Naive B cell (primary cell): Measurements from ENCODE around the gene SERINC5. TPM values are rescaled to one million over a fixed set of nuclear protein-coding genes. Genes with fewer than 3 reads are reported as not detected.
"Not testable (repeated sequence)": the region's sequence is repeated elsewhere in the genome, so short reads cannot be mapped to it uniquely, and the experiment has no call there.

ENCODE experiments used
- ATAC-seq, 2 donors: fragments of 150-1000 bp; cut with Tn5 transposase; 2 replicates each; pipeline ENCODE4 v1.10.0; 2021; ENCODE audit warnings: low read depth in 2 of 2, mild to moderate bottlenecking in 2 of 2, moderate library complexity in 2 of 2
- DNase-seq: peaks from one replicate; pipeline ENCODE4 v3.0.0; 2022
- H3K27ac Mint-ChIP-seq, 6 donors: one replicate each; pipeline ENCODE4 v1.8.0; 2020 to 2022; ENCODE audit warnings: mild to moderate bottlenecking in 6 of 6, mixed read lengths in 6 of 6, moderate library complexity in 5 of 6, inconsistent platforms in 2 of 6
- H3K27me3 Mint-ChIP-seq, 3 donors: one replicate each; pipeline ENCODE4 v1.8.0; 2021 to 2022; ENCODE audit warnings: mixed read lengths in 3 of 3, mild to moderate bottlenecking in 1 of 3
- H3K36me3 Mint-ChIP-seq, 2 donors: one replicate each; pipeline ENCODE4 v1.8.0; 2020 to 2022; ENCODE audit warnings: mixed read lengths in 2 of 2, inconsistent platforms in 1 of 2, mild to moderate bottlenecking in 1 of 2
- H3K4me1 Mint-ChIP-seq, 3 donors: one replicate each; pipeline ENCODE4 v1.8.0; 2020 to 2022; ENCODE audit warnings: mixed read lengths in 3 of 3, inconsistent platforms in 1 of 3, mild to moderate bottlenecking in 1 of 3, moderate library complexity in 1 of 3
- H3K4me3 Mint-ChIP-seq, 8 donors: one replicate each; pipeline ENCODE4 v1.8.0; 2020 to 2022; ENCODE audit warnings: mild to moderate bottlenecking in 8 of 8, mixed read lengths in 8 of 8, moderate library complexity in 8 of 8, inconsistent platforms in 2 of 8
- H3K9me3 Mint-ChIP-seq, 7 donors: one replicate each; pipeline ENCODE4 v1.8.0; 2020 to 2022; ENCODE audit warnings: mixed read lengths in 7 of 7, mild to moderate bottlenecking in 5 of 7, inconsistent platforms in 2 of 7, moderate library complexity in 1 of 7
- polyA plus RNA-seq, 6 donors: library from polyadenylated mRNA; unstranded; fragments of 300-500 nt; fragmentation: Illumina TruSeq; gene quantifications; one replicate each; pipeline ENCODE4 v1.2.3, GENCODE V29; 2021; ENCODE audit warnings: low read depth in 6 of 6

Gene SERINC5
- polyA plus RNA-seq, 6 donors from 2014 or later: 1.4 to 4.0 (median 2.8) TPM

- peaks cover 0 to 5% of the 10 kb centered on the region in 2 donors for H3K36me3 Mint-ChIP-seq
- H3K4me3 Mint-ChIP-seq: no peak overlapping the region
- peaks cover 15 to 41% (median 17%) of the 10 kb centered on the region in 3 donors for H3K4me1 Mint-ChIP-seq
- no peaks in the 10 kb centered on the region for H3K9me3 Mint-ChIP-seq
- no peaks in the 10 kb centered on the region for H3K27me3 Mint-ChIP-seq
- peak overlapping the region in 1 of 6 donors; percentile 91 for H3K27ac Mint-ChIP-seq
- DNase-seq: no peak
- ATAC-seq: no peak
These were observed 40.3 kb downstream of the SERINC5 start for GRCh38 chr5:80215523-80215922.

DNA sequence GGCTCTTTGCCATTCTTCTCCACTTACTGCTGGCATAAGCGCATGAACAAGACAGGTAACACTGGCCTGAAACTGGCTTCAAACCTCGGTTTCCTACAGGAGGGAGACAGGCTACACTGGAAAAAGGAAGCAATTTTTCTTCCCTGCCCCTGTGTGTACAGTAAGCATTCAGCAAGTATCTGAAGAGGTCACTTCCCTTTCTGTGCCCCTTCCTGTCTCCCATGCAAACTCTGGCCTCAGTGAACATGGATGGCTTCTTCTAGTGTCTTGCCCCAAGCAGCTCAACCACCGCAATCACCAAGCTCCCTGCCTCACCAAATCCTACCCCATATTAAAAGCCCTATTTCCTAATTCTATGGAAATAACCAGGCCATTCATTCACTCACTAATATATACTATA lies 42.4 kb downstream of the SERINC5 start:
- H3K4me1 Mint-ChIP-seq: peaks cover 12 to 36% (median 17%) of the 10 kb centered on the region in 3 donors
- H3K27ac Mint-ChIP-seq: peak overlapping the region in 3 of 6 donors; percentile 1 to 10 (median 7)
- no peaks in the 10 kb centered on the region for H3K27me3 Mint-ChIP-seq
- no peak for DNase-seq
- no peak for ATAC-seq
- H3K4me3 Mint-ChIP-seq: no peak overlapping the region
- H3K36me3 Mint-ChIP-seq: peaks cover 0 to 9% of the 10 kb centered on the region in 2 donors
- H3K9me3 Mint-ChIP-seq: no peaks in the 10 kb centered on the region

- DNase-seq: no peak
- Mint-ChIP-seq H3K27ac (no peak overlapping the region), H3K4me3 (no peak overlapping the region), H3K4me1 (peaks cover 8 to 29% (median 15%) of the 10 kb centered on the region in 3 donors), H3K9me3 (no peaks in the 10 kb centered on the region), H3K36me3 (peaks cover 0 to 9% of the 10 kb centered on the region in 2 donors), H3K27me3 (no peaks in the 10 kb centered on the region)
- no peak for ATAC-seq
These were observed 43.6 kb downstream of the SERINC5 start for GRCh38 chr5:80212171-80212667.

DNA sequence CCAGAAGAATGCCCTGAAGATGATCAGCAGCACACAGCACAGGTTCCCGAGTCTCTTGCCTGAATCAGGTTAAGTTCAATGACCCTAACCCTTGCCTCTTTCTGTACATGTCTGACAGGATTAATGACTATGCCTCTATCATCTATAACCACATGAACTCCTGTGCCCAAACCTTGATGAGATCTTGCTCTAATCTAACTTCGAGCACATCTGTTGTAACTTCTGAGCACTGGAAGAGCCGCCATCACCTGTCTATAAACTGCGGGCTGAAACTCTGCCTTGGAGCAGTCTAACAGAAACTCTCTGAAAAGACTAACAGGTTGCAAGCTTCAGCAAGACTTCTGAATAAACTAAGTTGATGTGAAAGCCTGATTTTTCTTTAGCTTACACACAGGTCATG lies 44.5 kb downstream of the SERINC5 start:
- Mint-ChIP-seq H3K36me3 (peaks cover 0 to 9% of the 10 kb centered on the region in 2 donors), H3K9me3 (no peaks in the 10 kb centered on the region), H3K27ac (no peak overlapping the region), H3K4me3 (no peak overlapping the region), H3K4me1 (peaks cover 9 to 27% (median 18%) of the 10 kb centered on the region in 3 donors), H3K27me3 (no peaks in the 10 kb centered on the region)
- DNase-seq (no peak), ATAC-seq (no peak)

DNA sequence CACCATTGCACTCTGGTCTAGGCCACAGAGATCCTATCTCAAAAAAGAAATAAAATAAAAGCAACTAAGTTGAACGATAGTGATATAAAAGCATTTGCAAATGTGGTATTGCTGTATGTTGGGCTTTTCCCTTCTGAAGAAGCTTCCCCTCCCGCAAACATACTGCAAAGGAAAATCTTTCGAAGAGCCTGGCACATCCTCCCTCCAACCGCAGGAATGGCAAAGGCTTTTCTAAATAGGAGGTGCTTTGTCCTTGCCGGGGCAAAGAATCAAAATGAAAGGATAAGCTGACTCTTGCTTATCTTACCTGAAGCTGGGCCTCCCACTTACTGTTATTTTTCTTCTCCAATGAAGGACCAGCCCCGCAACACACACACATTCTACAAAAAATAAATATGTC lies 45.8 kb downstream of the SERINC5 start:
- Mint-ChIP-seq H3K27me3 (no peaks in the 10 kb centered on the region), H3K27ac (no peak overlapping the region)
- no peak for DNase-seq

GRCh38 chr5:80208381-80208780 lies 47.5 kb downstream of the SERINC5 start:
- Mint-ChIP-seq H3K4me1 (peaks cover 9 to 20% (median 14%) of the 10 kb centered on the region in 3 donors), H3K9me3 (no peaks in the 10 kb centered on the region)

More for the DNA sequence above, 45.8 kb downstream of the SERINC5 start:
- Mint-ChIP-seq H3K36me3 (peaks cover 0 to 9% of the 10 kb centered on the region in 2 donors), H3K4me1 (peaks cover 9 to 24% (median 19%) of the 10 kb centered on the region in 3 donors), H3K9me3 (no peaks in the 10 kb centered on the region), H3K4me3 (no peak overlapping the region)
- ATAC-seq: no peak

DNA sequence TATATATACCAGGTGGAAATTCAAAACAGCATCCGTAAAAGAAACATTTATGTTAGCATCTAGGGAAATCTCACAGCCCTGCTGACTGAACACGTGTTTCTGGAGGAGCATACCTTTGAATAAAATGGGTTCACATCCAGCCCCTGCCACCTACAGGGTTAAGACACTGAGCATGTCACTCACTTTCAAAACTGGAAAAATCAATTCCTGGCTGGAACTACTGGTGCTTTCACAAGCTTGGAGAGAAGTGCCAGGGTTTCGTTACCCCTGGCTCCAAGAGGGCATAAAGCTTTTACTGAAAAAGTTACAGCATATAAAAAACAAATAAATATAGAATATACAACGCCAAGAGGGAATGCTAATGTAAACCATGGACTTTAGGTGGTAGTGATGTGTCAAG lies 48.0 kb downstream of the SERINC5 start:
- H3K4me3 Mint-ChIP-seq: no peak overlapping the region
- peaks cover 0 to 9% of the 10 kb centered on the region in 2 donors for H3K36me3 Mint-ChIP-seq
- H3K9me3 Mint-ChIP-seq: no peaks in the 10 kb centered on the region
- ATAC-seq: no peak
- peaks cover 8 to 18% (median 13%) of the 10 kb centered on the region in 3 donors for H3K4me1 Mint-ChIP-seq
- DNase-seq: no peak
- H3K27me3 Mint-ChIP-seq: no peaks in the 10 kb centered on the region
- H3K27ac Mint-ChIP-seq: no peak overlapping the region

More at GRCh38 chr5:80208381-80208780, 47.5 kb downstream of the SERINC5 start:
- no peaks in the 10 kb centered on the region for H3K27me3 Mint-ChIP-seq
- H3K36me3 Mint-ChIP-seq: peaks cover 0 to 9% of the 10 kb centered on the region in 2 donors
- no peak overlapping the region for H3K4me3 Mint-ChIP-seq
- no peak for ATAC-seq
- H3K27ac Mint-ChIP-seq: no peak overlapping the region
- DNase-seq: no peak

GRCh38 chr5:80206282-80206681 lies 49.6 kb downstream of the SERINC5 start:
- no peak for ATAC-seq

GRCh38 chr5:80205846-80206245 lies 50.0 kb downstream of the SERINC5 start:
- no peak for ATAC-seq
- Mint-ChIP-seq H3K4me3 (no peak overlapping the region), H3K27me3 (no peaks in the 10 kb centered on the region), H3K4me1 (peaks cover 8 to 18% (median 13%) of the 10 kb centered on the region in 3 donors), H3K9me3 (no peaks in the 10 kb centered on the region), H3K36me3 (peaks cover 0 to 21% of the 10 kb centered on the region in 2 donors), H3K27ac (peak overlapping the region in 4 of 6 donors; percentile 14 to 63 (median 32))
- no peak for DNase-seq

More at GRCh38 chr5:80206282-80206681, 49.6 kb downstream of the SERINC5 start:
- H3K9me3 Mint-ChIP-seq: no peaks in the 10 kb centered on the region
- peak overlapping the region in 3 of 6 donors; percentile 15 to 66 (median 49) for H3K27ac Mint-ChIP-seq
- no peaks in the 10 kb centered on the region for H3K27me3 Mint-ChIP-seq
- peaks cover 0 to 22% of the 10 kb centered on the region in 2 donors for H3K36me3 Mint-ChIP-seq
- DNase-seq: no peak
- peaks cover 8 to 18% (median 13%) of the 10 kb centered on the region in 3 donors for H3K4me1 Mint-ChIP-seq
- H3K4me3 Mint-ChIP-seq: no peak overlapping the region

DNA sequence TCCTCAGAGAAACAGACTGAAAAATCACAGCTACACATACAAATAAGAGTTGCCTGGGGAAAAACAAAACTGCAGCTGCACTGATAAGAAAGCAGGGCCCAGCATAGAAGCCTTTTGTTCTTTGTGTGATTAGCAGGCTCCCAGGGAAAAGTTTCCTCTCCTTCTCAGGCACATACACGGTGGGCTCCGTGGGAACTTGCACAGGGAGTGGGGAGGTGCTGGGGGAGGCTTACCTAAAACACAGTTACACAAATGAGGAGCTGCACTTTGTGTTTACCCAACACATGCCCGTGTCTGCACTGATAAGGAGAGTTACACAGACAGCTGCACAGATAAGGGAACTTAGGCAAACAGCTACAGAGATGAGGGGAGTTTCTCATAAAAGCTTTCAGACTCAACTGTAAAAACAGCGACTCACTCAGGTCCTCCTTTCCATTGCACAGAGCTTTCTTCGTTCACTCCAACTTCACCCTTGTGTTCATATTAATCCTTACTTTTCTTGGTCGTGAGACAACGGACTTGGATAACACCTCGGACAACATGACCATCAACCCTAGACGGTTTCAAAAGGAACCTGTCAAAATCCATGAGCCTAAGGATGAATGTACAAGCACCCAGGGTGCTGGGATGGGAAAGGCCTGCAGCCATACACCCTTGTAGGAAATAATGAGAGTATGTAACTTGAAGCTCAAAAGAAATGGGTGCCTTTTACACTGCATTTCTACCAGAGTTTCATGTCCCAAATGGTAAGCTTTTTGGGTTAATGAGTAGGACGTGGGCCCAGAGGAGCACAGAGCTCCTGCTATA lies 50.8 kb downstream of the SERINC5 start:
- H3K9me3 Mint-ChIP-seq: no peaks in the 10 kb centered on the region
- DNase-seq (no peak), ATAC-seq (peak; percentile 50 to 58)
- H3K36me3 Mint-ChIP-seq: peaks cover 0 to 14% of the 10 kb centered on the region in 2 donors
- no peak overlapping the region for H3K4me3 Mint-ChIP-seq
- H3K27ac Mint-ChIP-seq: peak overlapping the region in 3 of 6 donors; percentile 10 to 39 (median 34)
- no peaks in the 10 kb centered on the region for H3K27me3 Mint-ChIP-seq
- H3K4me1 Mint-ChIP-seq: peaks cover 8 to 13% (median 12%) of the 10 kb centered on the region in 3 donors

DNA sequence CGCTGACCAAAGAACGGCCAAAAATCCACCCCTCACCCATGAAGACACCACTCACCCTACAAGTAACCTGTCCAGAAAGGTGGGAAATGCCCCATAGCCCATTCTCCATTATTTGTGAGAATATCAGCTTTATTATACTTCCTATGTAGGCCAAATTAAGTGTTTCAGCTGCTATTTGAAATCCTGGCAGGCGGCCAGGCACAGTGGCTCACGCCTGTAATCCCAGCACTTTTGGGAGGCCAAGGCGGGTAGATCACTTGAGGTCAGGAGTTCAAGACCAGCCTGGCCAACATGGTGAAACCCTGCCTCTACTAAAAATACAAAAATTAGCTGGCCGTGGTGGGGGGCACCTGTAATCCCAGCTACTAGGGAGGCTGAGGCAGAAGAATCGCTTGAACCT lies 54.1 kb downstream of the SERINC5 start:
- Mint-ChIP-seq H3K4me1 (peaks cover 8 to 12% (median 10%) of the 10 kb centered on the region in 3 donors), H3K36me3 (peaks cover 0 to 14% of the 10 kb centered on the region in 2 donors)
- H3K27ac Mint-ChIP-seq, ATAC-seq, H3K4me3 Mint-ChIP-seq, DNase-seq, H3K27me3 Mint-ChIP-seq, H3K9me3 Mint-ChIP-seq: not testable (repeated sequence)

- Mint-ChIP-seq H3K27me3 (no peaks in the 10 kb centered on the region), H3K4me3 (no peak overlapping the region), H3K4me1 (peaks cover 0 to 18% (median 11%) of the 10 kb centered on the region in 3 donors), H3K36me3 (peaks cover 9 to 14% of the 10 kb centered on the region in 2 donors), H3K27ac (no peak overlapping the region), H3K9me3 (no peaks in the 10 kb centered on the region)
- DNase-seq (no peak), ATAC-seq (no peak)
These were observed 56.9 kb downstream of the SERINC5 start for GRCh38 chr5:80198920-80199319.

DNA sequence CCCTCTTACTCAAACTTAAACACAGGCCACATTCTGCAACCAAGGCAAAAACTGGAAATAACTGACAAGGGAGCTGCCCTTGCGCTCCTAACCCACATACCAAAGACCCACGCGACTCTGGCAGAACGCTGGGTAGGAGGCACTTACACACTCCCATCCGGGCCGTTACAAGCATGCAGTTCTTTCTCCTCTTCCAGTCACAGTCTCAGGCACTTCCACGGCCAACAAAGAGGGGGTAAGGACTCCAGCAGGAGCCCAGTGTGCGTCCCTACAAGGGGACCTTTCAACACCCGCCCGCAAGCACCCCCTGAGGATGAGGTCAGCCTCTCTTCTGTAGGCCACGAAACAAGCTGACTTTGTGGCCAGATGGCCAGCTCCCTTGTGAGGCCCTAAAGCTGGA lies 57.4 kb downstream of the SERINC5 start:
- Mint-ChIP-seq H3K27me3 (no peaks in the 10 kb centered on the region), H3K4me1 (peaks cover 3 to 23% (median 13%) of the 10 kb centered on the region in 3 donors), H3K27ac (peak overlapping the region in 1 of 6 donors; percentile 83), H3K36me3 (peaks cover 9 to 14% of the 10 kb centered on the region in 2 donors), H3K9me3 (no peaks in the 10 kb centered on the region), H3K4me3 (no peak overlapping the region)
- no peak for ATAC-seq
- no peak for DNase-seq
